Tibial nerve (tissue), 4 donors: Measurements from ENCODE around the gene TES. TPM values are rescaled to one million over a fixed set of nuclear protein-coding genes. Genes with fewer than 3 reads are reported as not detected.
A peak's percentile ranks its signal among the peaks of the same experiment; 100 is the strongest.

Experiments used
- DNase-seq, 2 donors: peaks; one replicate each; pipeline ENCODE4 v3.0.0-alpha.2; 2019; ENCODE audit warnings: low spot score in 2 of 2
- H3K27ac ChIP-seq, 4 donors: fragments of 200-600 bp; sonication (generic) in 3 of 4; one replicate each; pipeline ENCODE4 v1.5.1; 2017 to 2019; ENCODE audit warnings: mild to moderate bottlenecking in 1 of 4
- H3K27me3 ChIP-seq, 2 donors: fragments of 200-600 bp; sonication (generic) in 1 of 2; one replicate each; pipeline versions ENCODE4 v1.5.1 to v1.6.0; 2017 to 2019
- H3K36me3 ChIP-seq, 3 donors: fragments of 200-600 bp; sonication (generic); one replicate each; pipeline ENCODE4 v1.5.1; 2018 to 2019
- H3K4me1 ChIP-seq, 4 donors: fragments of 200-600 bp; sonication (generic) in 3 of 4; one replicate each; pipeline ENCODE4 v1.5.1; 2017 to 2019
- H3K4me3 ChIP-seq, 4 donors: fragments of 200-600 bp; sonication (generic) in 3 of 4; one replicate each; pipeline ENCODE4 v1.5.1; 2017 to 2019; ENCODE audit warnings: mild to moderate bottlenecking in 1 of 4, moderate library complexity in 1 of 4
- H3K9me3 ChIP-seq, 4 donors: fragments of 200-600 bp; sonication (generic) in 3 of 4; one replicate each; pipeline ENCODE4 v1.5.1; 2017 to 2019
- CTCF ChIP-seq, 5 experiments: fragments of 200-600 bp in 3 of 5; fragments of 450-650 bp in 2 of 5; sonication (generic) in 3 of 5; IDR thresholded peaks; one replicate each; pipeline ENCODE4 v1.5.1; 2016 to 2019; ENCODE audit warnings: antibody characterized with exemption in 5 of 5, mild to moderate bottlenecking in 3 of 5, moderate library complexity in 2 of 5
- EP300 ChIP-seq, 2 donors: sonication (generic); formaldehyde crosslinking; IDR thresholded peaks; one replicate each; pipeline ENCODE4 v1.6.1; 2017; ENCODE audit warnings: antibody characterized with exemption in 2 of 2, mild to moderate bottlenecking in 1 of 2
- POLR2A ChIP-seq, 2 donors: fragments of 450-650 bp; IDR thresholded peaks; one replicate each; pipeline ENCODE4 v1.6.1; 2017; ENCODE audit warnings: antibody characterized with exemption in 2 of 2, mild to moderate bottlenecking in 2 of 2, moderate library complexity in 2 of 2
- WGBS, 2 donors: methylation state at CpG; one replicate each; pipeline ENCODE4 v1.1.5; 2018; 5-methylcytosine and 5-hydroxymethylcytosine counted together
- total RNA-seq, 4 donors: library from RNA; depleted of rRNA; stranded (reverse); fragments of >200 nt; gene quantifications; one replicate each; pipeline ENCODE4 v1.1.0, GENCODE V29; 2016

Gene TES
- total RNA-seq, 4 donors from 2014 or later, result 18.6 to 28.3 (median 24.2) TPM

GRCh38 chr7:116277070-116277469 is 66.7 kb downstream of the TES start:
- H3K27me3 ChIP-seq, result no peaks in the 10 kb centered on the region
- H3K9me3 ChIP-seq, result no peaks in the 10 kb centered on the region
- H3K27ac ChIP-seq, result no peak overlapping the region
- no peak for DNase-seq
- peaks cover 0 to 9% (median 4%) of the 10 kb centered on the region in 4 donors for H3K4me1 ChIP-seq
- no peak for TF ChIP-seq EP300 (IDR thresholded peaks at IDR 0.05)
- TF ChIP-seq CTCF (IDR thresholded peaks at IDR 0.05), result no peak
- no peak for TF ChIP-seq POLR2A (IDR thresholded peaks at IDR 0.05)
- H3K4me3 ChIP-seq, result no peak overlapping the region
- no peaks in the 10 kb centered on the region for H3K36me3 ChIP-seq

GRCh38 chr7:116279217-116279616 is 68.9 kb downstream of the TES start:
- H3K27me3 ChIP-seq, result no peaks in the 10 kb centered on the region
- no peak overlapping the region for H3K4me3 ChIP-seq
- no peak for DNase-seq
- H3K4me1 ChIP-seq, result no peaks in the 10 kb centered on the region
- H3K36me3 ChIP-seq, result no peaks in the 10 kb centered on the region
- no peak for TF ChIP-seq POLR2A (IDR thresholded peaks at IDR 0.05)
- no peak for TF ChIP-seq EP300 (IDR thresholded peaks at IDR 0.05)
- no peak for TF ChIP-seq CTCF (IDR thresholded peaks at IDR 0.05)
- no peaks in the 10 kb centered on the region for H3K9me3 ChIP-seq
- H3K27ac ChIP-seq, result no peak overlapping the region

- Histone ChIP-seq H3K4me3 (no peak overlapping the region), H3K27ac (no peak overlapping the region), H3K27me3 (no peaks in the 10 kb centered on the region), H3K9me3 (no peaks in the 10 kb centered on the region), H3K4me1 (no peaks in the 10 kb centered on the region), H3K36me3 (no peaks in the 10 kb centered on the region)
- 68 to 70% methylated on average over 2 of the region's 2 CpGs for WGBS, 2 donors
- DNase-seq, result no peak
- TF ChIP-seq CTCF (IDR thresholded peaks at IDR 0.05), result no peak
- no peak for TF ChIP-seq EP300 (IDR thresholded peaks at IDR 0.05)
- TF ChIP-seq POLR2A (IDR thresholded peaks at IDR 0.05), result no peak
These were observed 70.5 kb downstream of the TES start for GRCh38 chr7:116280803-116281202.

GRCh38 chr7:116283595-116284204 is 73.4 kb downstream of the TES start:
- no peaks in the 10 kb centered on the region for H3K27me3 ChIP-seq
- no peak overlapping the region for H3K4me3 ChIP-seq
- no peak overlapping the region for H3K27ac ChIP-seq
- peaks cover 0 to 3% (median 0%) of the 10 kb centered on the region in 4 donors for H3K4me1 ChIP-seq
- no peaks in the 10 kb centered on the region for H3K9me3 ChIP-seq
- H3K36me3 ChIP-seq, result no peaks in the 10 kb centered on the region
- TF ChIP-seq CTCF (IDR thresholded peaks at IDR 0.05) (no peak), EP300 (IDR thresholded peaks at IDR 0.05) (peak in 1 of 2 donors; percentile 8), POLR2A (IDR thresholded peaks at IDR 0.05) (no peak)
- WGBS, 2 donors, result 86 to 89% methylated on average over 3 of the region's 3 CpGs
- DNase-seq, result no peak

GRCh38 chr7:116284390-116284789 is 74.1 kb downstream of the TES start:
- WGBS, 2 donors, result 80 to 87% methylated on average over 3 of the region's 3 CpGs
- Histone ChIP-seq H3K9me3 (no peaks in the 10 kb centered on the region), H3K4me1 (peaks cover 0 to 3% (median 0%) of the 10 kb centered on the region in 4 donors), H3K27me3 (no peaks in the 10 kb centered on the region), H3K4me3 (no peak overlapping the region), H3K27ac (no peak overlapping the region), H3K36me3 (no peaks in the 10 kb centered on the region)
- no peak for TF ChIP-seq EP300 (IDR thresholded peaks at IDR 0.05)
- TF ChIP-seq CTCF (IDR thresholded peaks at IDR 0.05), result no peak
- TF ChIP-seq POLR2A (IDR thresholded peaks at IDR 0.05), result no peak
- DNase-seq, result no peak
